ENCODE data around the gene ANKRD11.
"Not testable (repeated sequence)": the region's sequence is repeated elsewhere in the genome, so short reads cannot be mapped to it uniquely, and the experiment has no call there.

Gene ANKRD11

DNA sequence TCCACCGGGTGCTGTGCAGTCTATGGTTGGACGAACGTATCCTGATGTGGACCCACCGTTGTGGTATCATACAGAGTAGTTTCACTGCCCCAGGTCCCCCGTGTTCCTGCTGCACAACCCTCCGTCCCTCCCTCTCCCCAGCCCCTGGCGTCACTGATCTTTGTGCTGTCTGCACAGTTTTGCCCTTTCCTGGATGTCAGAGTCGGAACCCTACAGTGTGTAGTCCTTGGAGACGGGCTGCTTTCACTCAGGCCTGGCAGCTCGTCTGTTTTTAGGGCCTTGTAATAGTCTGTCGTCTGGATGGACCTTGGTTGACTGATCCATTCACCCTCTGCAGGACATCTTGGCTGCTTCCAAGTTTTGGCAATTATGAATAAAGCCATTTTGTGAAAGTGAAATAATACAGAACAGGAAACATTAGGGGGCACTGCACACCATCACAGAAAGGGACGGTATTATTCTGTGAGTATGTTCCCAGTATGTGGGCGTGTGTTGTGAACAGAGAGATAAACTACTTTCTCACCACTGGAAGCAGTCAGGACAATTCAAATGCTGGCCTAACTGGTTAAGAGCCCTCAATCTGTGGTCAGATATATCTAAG lies 156.9 kb downstream of the ANKRD11 start:
- peak; percentile 91 for DNase-seq (ENCODE audit: low read depth)
- TF ChIP-seq, protein P1, sequence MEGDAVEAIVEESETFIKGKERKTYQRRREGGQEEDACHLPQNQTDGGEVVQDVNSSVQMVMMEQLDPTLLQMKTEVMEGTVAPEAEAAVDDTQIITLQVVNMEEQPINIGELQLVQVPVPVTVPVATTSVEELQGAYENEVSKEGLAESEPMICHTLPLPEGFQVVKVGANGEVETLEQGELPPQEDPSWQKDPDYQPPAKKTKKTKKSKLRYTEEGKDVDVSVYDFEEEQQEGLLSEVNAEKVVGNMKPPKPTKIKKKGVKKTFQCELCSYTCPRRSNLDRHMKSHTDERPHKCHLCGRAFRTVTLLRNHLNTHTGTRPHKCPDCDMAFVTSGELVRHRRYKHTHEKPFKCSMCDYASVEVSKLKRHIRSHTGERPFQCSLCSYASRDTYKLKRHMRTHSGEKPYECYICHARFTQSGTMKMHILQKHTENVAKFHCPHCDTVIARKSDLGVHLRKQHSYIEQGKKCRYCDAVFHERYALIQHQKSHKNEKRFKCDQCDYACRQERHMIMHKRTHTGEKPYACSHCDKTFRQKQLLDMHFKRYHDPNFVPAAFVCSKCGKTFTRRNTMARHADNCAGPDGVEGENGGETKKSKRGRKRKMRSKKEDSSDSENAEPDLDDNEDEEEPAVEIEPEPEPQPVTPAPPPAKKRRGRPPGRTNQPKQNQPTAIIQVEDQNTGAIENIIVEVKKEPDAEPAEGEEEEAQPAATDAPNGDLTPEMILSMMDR (conservative IDR thresholded peaks at IDR 0.05; ENCODE audit: low read depth, low read length): peak; percentile 61
- H3K4me3 ChIP-seq (ENCODE audit: low read depth, low read length): not testable (repeated sequence)

DNA sequence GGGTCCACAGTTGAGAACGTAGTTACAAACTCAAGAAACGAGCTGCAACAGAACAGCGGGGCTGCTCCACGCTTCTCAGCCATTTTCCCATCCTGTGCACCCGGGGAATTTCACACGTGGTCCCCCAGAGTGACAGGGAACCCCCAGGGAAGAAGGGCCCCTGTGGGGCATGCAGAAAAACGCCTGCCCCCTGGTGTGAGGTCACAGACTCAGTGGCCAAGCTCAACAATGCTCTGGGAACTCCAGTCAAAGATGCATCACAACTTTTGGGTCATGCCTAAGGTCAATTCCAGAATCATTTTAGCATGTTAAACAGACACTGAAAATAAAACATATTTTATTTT lies 157.5 kb downstream of the ANKRD11 start:
- TF ChIP-seq, protein P1 (conservative IDR thresholded peaks at IDR 0.05; ENCODE audit: low read depth, low read length): no peak

DNA sequence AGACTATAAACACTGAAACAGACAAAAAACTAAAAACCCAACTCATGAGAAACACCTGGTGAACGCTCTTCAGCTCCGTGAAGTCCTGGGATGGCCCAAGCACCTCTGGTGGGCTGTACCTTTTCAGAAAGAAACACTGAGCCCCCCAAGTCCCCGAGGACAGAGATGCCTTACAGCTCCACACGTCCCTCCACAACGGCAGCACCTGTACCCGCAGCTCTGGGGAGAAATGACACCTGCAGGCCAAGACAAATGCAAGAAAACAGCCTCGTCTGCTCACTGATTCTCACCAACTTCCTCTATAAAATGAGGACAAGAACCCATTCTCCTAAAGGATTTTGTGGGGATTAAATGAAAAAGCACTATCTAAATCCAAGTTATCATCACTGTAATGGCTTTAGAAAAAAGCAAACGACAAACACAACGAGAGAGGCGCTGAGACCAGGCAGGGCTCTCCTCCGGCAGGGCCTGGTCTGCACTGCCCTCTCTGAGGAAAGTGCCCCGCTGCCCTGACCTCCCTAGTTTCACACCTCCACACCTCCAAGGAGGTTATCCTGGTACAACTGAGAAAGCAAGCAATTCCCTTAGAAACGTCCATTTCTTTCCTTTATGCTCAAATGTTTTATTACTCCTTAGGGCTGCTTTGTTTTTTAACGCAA lies 158.0 kb downstream of the ANKRD11 start:
- DNase-seq (ENCODE audit: low read depth): no peak
- no peak overlapping the region for H3K4me3 ChIP-seq (ENCODE audit: low read depth, low read length)
- TF ChIP-seq, protein P1 (conservative IDR thresholded peaks at IDR 0.05; ENCODE audit: low read depth, low read length): peak; percentile 1

More for the DNA sequence above, 157.5 kb downstream of the ANKRD11 start:
- H3K4me3 ChIP-seq (ENCODE audit: low read depth, low read length): no peak overlapping the region
- DNase-seq (ENCODE audit: low read depth): peak; percentile 62

DNA sequence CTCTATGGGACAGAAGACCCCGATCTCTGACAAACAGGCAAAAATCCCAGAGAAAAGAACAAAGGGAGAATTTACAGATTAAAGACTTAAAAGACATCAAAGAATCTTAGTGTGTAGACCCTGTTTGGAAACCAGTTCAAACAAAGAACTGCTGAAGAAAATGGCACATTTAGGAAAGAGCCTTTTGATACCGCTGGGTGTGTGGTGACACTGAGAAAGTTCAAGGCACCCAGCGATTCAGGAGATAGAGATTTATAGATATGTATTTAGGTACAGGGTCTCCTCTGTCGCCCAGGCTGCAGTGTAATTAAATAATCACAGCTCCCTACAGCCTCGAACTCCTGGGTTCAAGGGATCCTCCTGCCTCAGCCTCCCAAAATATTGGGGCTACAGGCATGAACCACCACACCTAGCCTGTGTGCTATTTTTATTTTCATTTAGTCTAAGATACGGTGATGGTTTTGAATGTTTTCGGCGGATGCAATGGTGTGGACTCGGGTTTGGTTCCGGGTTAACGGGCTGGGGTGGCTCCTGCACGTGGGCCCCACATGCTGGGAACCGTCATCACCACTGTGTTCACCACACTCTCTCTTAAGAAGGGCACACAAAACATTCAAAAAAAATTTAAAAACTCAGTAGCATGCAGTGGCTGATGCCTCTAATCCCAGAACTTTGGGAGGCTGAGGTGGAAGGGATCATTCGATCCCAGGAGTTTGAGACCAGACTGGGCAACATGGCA lies 158.8 kb downstream of the ANKRD11 start:
- H3K4me3 ChIP-seq (ENCODE audit: low read depth, low read length): no peak overlapping the region
- DNase-seq (ENCODE audit: low read depth): no peak
- TF ChIP-seq, protein P1 (conservative IDR thresholded peaks at IDR 0.05; ENCODE audit: low read depth, low read length): no peak

DNA sequence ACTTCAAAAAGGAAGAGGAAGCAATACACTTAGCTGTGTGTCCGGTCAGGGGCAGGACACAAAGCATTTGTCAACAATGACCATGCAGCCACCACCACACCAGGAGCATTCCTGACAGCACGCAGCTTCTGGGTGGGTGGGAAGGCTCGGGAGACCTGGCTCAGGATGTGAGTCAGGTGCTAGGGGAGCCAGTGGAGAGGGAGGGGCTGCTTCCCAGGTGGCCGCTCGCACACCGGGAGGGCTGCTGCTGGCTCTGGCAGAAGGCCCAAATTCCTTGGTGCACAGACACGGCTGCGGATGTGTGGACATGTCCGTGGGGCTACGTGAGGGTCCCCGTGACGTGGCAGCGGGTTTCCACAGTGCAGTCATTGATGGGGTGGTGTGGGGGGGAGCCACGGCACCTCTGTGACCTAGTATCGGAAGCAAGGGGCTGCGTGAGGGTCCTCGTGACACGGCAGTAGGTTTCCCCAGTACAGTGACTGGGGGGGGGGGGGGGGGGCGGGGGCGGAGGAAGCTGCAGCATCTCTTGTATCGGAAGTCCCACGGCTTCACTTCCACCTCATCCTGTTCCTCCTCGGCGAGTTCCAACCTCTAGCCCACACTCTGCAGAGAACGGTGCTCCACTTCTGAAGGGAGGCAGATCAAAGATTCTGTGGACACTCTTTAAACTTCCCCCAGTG lies 160.0 kb downstream of the ANKRD11 start:
- H3K4me3 ChIP-seq (ENCODE audit: low read depth, low read length): no peak overlapping the region
- TF ChIP-seq, protein P1 (conservative IDR thresholded peaks at IDR 0.05; ENCODE audit: low read depth, low read length): no peak
- DNase-seq (ENCODE audit: low read depth): peak; percentile 73

DNA sequence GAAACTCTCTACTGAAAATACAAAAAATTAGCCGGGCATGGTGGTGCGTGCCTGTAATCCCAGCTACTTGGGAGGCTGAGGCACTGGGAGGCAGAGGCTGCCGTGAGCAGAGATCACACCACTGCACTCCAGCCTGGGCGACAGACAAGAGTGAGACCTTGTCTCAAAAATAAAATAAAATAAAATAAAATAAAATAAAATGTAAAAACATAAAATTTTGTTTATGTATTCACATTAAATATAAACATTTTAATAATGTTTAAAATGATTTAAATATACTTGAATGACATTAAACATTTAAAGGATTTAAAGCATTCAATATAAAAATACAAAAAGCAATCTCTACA lies 160.6 kb downstream of the ANKRD11 start:
- DNase-seq (ENCODE audit: low read depth); H3K4me3 ChIP-seq (ENCODE audit: low read depth, low read length): not testable (repeated sequence)

DNA sequence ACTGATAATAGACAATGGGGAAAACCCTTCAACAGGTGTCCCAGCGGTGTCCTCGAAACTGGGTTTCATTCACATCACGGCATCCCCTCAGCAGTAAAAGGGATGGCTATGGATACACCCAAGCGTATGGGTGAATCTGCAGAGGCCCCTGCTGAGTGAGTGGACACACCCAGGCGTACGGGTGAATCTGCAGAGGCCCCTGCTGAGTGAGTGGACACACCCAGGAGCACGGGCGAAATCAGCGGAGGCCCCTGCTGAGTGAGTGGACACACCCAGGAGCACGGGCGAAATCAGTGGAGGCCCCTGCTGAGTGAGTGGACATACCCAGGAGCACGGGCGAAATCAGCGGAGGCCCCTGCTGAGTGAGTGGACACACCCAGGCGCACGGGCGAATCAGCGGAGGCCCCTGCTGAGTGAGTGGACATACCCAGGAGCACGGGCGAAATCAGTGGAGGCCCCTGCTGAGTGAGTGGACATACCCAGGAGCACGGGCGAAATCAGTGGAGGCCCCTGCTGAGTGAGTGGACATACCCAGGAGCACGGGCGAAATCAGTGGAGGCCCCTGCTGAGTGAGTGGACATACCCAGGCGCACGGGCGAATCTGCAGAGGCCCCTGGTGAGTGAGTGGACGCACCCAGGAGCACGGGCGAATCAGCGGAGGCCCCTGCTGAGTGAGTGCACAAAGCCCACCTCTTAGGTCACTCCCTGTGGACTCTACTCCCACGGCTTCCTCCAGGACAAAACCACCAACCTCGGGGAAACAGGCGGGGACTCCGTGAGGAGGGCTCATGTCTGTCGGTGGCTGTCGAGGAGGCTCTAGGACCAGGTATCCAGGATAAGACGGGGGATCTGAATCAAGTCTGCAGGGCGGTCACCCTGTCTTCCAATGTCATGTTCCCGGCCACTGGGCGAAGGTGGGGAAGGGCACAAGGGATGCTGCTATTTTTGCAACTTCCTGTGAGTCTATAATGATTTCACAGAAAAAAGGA lies 161.7 kb downstream of the ANKRD11 start:
- DNase-seq (ENCODE audit: low read depth); H3K4me3 ChIP-seq (ENCODE audit: low read depth, low read length): not testable (repeated sequence)

Data from choroid plexus epithelial cell (primary cell).